Psoas muscle (tissue), 8 donors: ENCODE data around the gene TMEM163. TPM values are rescaled to one million over a fixed set of nuclear protein-coding genes. Genes with fewer than 3 reads are reported as not detected.

Source experiments
- ATAC-seq, 4 donors: fragments of 200-7000 bp; cut with Tn5 transposase; one replicate each; pipeline ENCODE4 v1.9.1; 2020; ENCODE audit warnings: moderate library complexity in 3 of 4, mild to moderate bottlenecking in 2 of 4
- DNase-seq, 2 donors: peaks; one replicate each; pipeline ENCODE4 v3.0.0-alpha.2; 2020
- H3K27ac ChIP-seq: fragments of 200-600 bp; one replicate; pipeline ENCODE4 v1.8.0; 2022
- H3K27me3 ChIP-seq, 3 donors: fragments of 200-600 bp in 1 of 3; one replicate each; pipeline versions ENCODE4 v1.6.1 to v1.8.0; 2013 to 2022; ENCODE audit warnings: low read length in 2 of 3, mild to moderate bottlenecking in 2 of 3, moderate library complexity in 1 of 3; ENCODE audit not compliant: insufficient read depth in 3 of 3
- H3K36me3 ChIP-seq, 2 donors: fragments of 200-600 bp in 1 of 2; one replicate each; pipeline versions ENCODE4 v1.6.1 to v1.8.0; 2013 to 2022; ENCODE audit warnings: low read depth in 1 of 2, mild to moderate bottlenecking in 1 of 2, moderate library complexity in 1 of 2; ENCODE audit not compliant: insufficient read depth in 1 of 2
- H3K4me1 ChIP-seq: fragments of 200-600 bp; one replicate; pipeline ENCODE4 v1.8.0; 2022
- H3K4me3 ChIP-seq: fragments of 200-600 bp; one replicate; pipeline ENCODE4 v1.8.0; 2022; ENCODE audit warnings: mild to moderate bottlenecking
- H3K9me3 ChIP-seq: fragments of 200-600 bp; one replicate; pipeline ENCODE4 v1.8.0; 2022
- WGBS, 3 donors: extraction: QIAGEN DNeasy Blood & Tissue Kit; methylation state at CpG; one replicate each; pipeline versions ENCODE4 v1.1.6 to v1.1.7; 2013; 5-methylcytosine and 5-hydroxymethylcytosine counted together
- intact Hi-C, 2 donors: fragments of 100-400 bp; cut with DNase I; formaldehyde crosslinking; loops; one replicate each; pipeline versions ENCODE4 v1.11.0 to v1.14.2; 2022
- polyA plus RNA-seq, 3 donors: library from polyadenylated mRNA; stranded (reverse); fragments of 200-250 nt; gene quantifications; one replicate each; pipeline ENCODE4 v1.2.3, GENCODE V29; 2013
- total RNA-seq, 4 donors: library from RNA; stranded (reverse); fragmentation: NEBNext Ultra II Directional in 2 of 4; extraction: Animal tissue kit (Norgen Biotek cat#: 25700) in 2 of 4; gene quantifications; one replicate each; pipeline versions ENCODE4 v1.2.1 to v1.2.4, GENCODE V29; 2021 to 2023
- TF ChIP-seq, protein P1 (sequence below): fragments of 200-600 bp; IDR thresholded peaks from one replicate; pipeline ENCODE4 v1.8.0; 2022; ENCODE audit warnings: antibody characterized with exemption
- donor health status: healthy with polysubstance abuse.
- donor health status: DM: no; HTN: no; CAD: no; lungs with moderate emphysema.
- donor health status: Bipolar disorder and iron deficiency.
- donor health status: healthy.
- donor health status: DM: yes; HTN: yes; CAD: no.
- donor health status: DM: no; HTN: no; CAD: no.
- donor health status: DM: no; HTN: no; CAD: no.
- donor health status: DM: yes; HTN: yes; CAD: no.

TMEM163 gene
- total and polyA plus RNA-seq, 7 donors = 0.17 to 0.52 (median 0.28) TPM; not detected in 1

DNA sequence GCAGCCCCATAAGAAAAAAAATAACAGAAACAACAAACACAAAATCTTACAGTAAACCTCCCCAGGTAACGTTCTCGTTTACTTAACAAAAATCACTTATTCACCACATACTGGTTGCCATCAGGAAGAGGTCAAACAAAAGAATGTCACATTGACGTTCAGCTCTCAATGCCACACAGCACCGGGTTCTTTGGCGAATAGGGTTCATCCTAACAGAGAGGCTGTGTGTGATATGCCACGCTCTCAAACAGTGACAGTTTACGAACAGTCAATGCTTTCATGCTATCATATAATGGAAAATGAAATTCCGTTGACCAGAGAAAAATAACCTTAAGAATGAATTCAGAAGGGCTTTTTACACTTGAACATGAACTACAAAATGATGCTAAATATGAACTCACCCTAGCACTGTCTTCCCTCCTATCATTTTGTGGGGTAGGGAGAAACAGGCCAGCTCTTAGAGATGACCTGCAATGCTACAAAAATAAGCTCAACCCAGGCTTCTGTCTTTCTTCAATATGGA, 2.0 kb downstream of the TMEM163 start:
- TF ChIP-seq, protein P1, sequence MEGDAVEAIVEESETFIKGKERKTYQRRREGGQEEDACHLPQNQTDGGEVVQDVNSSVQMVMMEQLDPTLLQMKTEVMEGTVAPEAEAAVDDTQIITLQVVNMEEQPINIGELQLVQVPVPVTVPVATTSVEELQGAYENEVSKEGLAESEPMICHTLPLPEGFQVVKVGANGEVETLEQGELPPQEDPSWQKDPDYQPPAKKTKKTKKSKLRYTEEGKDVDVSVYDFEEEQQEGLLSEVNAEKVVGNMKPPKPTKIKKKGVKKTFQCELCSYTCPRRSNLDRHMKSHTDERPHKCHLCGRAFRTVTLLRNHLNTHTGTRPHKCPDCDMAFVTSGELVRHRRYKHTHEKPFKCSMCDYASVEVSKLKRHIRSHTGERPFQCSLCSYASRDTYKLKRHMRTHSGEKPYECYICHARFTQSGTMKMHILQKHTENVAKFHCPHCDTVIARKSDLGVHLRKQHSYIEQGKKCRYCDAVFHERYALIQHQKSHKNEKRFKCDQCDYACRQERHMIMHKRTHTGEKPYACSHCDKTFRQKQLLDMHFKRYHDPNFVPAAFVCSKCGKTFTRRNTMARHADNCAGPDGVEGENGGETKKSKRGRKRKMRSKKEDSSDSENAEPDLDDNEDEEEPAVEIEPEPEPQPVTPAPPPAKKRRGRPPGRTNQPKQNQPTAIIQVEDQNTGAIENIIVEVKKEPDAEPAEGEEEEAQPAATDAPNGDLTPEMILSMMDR = no peak
- Histone ChIP-seq H3K27ac (no peak overlapping the region), H3K36me3 (no peaks in the 10 kb centered on the region), H3K4me1 (no peaks in the 10 kb centered on the region), H3K27me3 (peaks cover 11 to 71% (median 17%) of the 10 kb centered on the region in 3 donors), H3K9me3 (no peaks in the 10 kb centered on the region), H3K4me3 (no peak overlapping the region)
- 83 to 87% (median 86%) methylated on average over 8 of the region's 8 CpGs for WGBS, 3 donors
- intact Hi-C loops = no loop called here
- ATAC-seq (no peak), DNase-seq (no peak)

DNA sequence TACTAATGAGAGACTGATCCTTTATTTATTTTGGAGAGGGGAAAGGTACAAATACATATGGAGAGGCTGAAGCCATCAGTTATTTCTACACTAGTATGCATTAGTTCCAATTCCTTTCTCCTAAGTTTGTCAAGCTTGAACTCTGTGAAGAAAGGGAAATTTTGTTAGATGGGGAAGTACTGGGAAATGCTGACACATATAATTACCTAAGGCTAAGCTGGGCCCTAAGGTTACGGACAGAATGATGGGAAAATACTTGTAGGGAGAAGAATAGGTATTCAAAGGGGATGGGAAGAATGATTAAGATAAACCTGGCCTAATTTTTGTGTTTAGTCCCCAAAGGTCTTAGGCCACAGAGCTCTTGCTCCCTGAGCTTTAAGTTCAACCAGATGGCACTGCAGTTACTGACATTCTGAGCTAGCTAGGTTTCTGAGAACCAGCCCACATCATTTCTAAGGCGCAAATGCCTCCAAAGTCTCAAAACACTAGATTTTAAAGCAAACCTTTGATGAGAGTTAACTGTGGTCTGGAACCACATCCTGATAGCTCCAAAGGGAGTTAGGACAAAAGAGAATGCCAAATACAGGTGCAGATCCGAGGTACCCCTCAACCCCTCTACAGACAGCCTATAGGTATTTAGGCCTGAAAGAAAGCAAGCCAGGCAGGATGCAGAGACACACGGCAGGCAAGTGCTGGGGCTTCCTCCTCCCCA, 2.7 kb downstream of the TMEM163 start:
- H3K27ac ChIP-seq = no peak overlapping the region
- DNase-seq = no peak
- intact Hi-C loops = no loop called here
- peaks cover 11 to 67% (median 17%) of the 10 kb centered on the region in 3 donors for H3K27me3 ChIP-seq
- no peak overlapping the region for H3K4me3 ChIP-seq
- TF ChIP-seq, protein P1 = no peak
- H3K36me3 ChIP-seq = no peaks in the 10 kb centered on the region
- no peaks in the 10 kb centered on the region for H3K9me3 ChIP-seq
- WGBS, 3 donors = 86 to 94% (median 86%) methylated on average over 4 of the region's 4 CpGs
- no peaks in the 10 kb centered on the region for H3K4me1 ChIP-seq
- ATAC-seq = no peak

DNA sequence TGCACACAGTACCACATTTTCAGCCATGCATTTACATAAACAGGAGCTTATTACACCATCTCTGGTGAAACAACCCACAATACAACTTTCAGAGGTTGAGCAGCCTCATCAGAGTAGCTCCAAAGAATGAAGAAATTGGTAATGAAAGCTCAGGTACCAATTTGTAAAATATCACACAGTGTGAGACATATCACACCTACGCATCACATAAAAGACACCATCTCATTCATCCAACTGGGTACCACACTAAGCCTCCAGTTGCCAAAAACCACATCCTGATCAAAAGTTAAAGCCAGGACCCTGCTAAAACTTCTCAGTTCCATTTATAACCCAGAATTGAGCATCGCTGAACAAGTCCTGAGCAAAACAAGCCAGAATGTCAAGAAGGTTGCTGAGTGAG, 4.6 kb downstream of the TMEM163 start:
- ATAC-seq (no peak), DNase-seq (no peak)
- intact Hi-C loops = no loop called here
- WGBS, 3 donors = 91 to 97% (median 95%) methylated on average over 2 of the region's 2 CpGs
- Histone ChIP-seq H3K27ac (no peak overlapping the region), H3K9me3 (no peaks in the 10 kb centered on the region), H3K4me3 (no peak overlapping the region), H3K36me3 (no peaks in the 10 kb centered on the region), H3K27me3 (peaks cover 11 to 48% (median 12%) of the 10 kb centered on the region in 3 donors), H3K4me1 (no peaks in the 10 kb centered on the region)
- TF ChIP-seq, protein P1 = no peak

DNA sequence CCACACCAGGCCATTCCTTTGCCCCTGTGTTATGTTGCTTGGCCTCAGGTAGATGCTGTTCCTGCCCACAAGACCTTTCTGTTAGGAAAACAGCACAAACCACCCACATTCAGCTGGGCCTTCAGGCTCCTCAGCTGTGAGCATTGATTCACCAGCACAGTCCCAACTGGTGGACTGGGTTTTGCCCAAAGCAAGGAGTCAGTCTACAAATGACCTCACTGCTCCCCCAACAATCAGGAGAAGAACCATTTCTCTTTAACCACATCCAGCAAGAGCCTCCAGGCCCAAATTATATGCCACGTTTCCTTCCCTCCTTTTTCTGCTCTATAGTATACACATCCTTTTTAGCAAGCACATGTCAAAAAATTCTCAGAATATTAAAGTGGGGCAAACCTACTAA, 5.2 kb downstream of the TMEM163 start:
- no peak overlapping the region for H3K27ac ChIP-seq
- no peaks in the 10 kb centered on the region for H3K4me1 ChIP-seq
- intact Hi-C loops = no loop called here
- no peaks in the 10 kb centered on the region for H3K36me3 ChIP-seq
- peaks cover 10 to 44% (median 11%) of the 10 kb centered on the region in 3 donors for H3K27me3 ChIP-seq
- H3K4me3 ChIP-seq = no peak overlapping the region
- TF ChIP-seq, protein P1 = no peak
- DNase-seq = no peak
- H3K9me3 ChIP-seq = no peaks in the 10 kb centered on the region
- no peak for ATAC-seq
- 90 to 100% (median 97%) methylated on average over 1 of the region's 1 CpG for whole genome bisulfite sequencing, 3 donors
